Spleen (tissue), 7 donors: ENCODE measurements around the gene STON2.

ENCODE experiments used
- CTCF ChIP-seq, 11 experiments: fragments of 200-600 bp in 7 of 11; fragments of 450-650 bp in 4 of 11; sonication (generic) in 4 of 11; IDR thresholded peaks in 8 of 11; conservative IDR thresholded peaks in 3 of 11; 1 replicate in 7 of 11; 2 replicates in 4 of 11; pipeline versions ENCODE4 v1.4.0 to v1.8.0; 2016 to 2021; ENCODE audit warnings: antibody characterized with exemption in 11 of 11, inconsistent platforms in 4 of 11, mild to moderate bottlenecking in 1 of 11
- POLR2A ChIP-seq, 3 donors: fragments of 450-650 bp; IDR thresholded peaks; one replicate each; pipeline ENCODE4 v1.5.1; 2017; ENCODE audit warnings: antibody characterized with exemption in 3 of 3, mild to moderate bottlenecking in 1 of 3
- donor health status: DM: no; HTN: no; CAD: no; lungs with moderate emphysema.
- donor health status: DM: no; HTN: no; CAD: no.
- donor health status: DM: no; HTN: no; CAD: no.

GRCh38 chr14:81416194-81416952 lies 16.2 kb upstream of the STON2 start:
- TF ChIP-seq CTCF (IDR thresholded peaks at IDR 0.05 in 8 of 11, conservative IDR thresholded peaks at IDR 0.05 in 3 of 11), result no peak
- no peak for TF ChIP-seq POLR2A (IDR thresholded peaks at IDR 0.05)
